ENCODE measurements around the gene IGFBP1. TPM values are rescaled to one million over a fixed set of nuclear protein-coding genes. Genes with fewer than 3 reads are reported as not detected.

Gene IGFBP1
- polyA plus RNA-seq, 1 donor from 2014 or later: not detected

DNA sequence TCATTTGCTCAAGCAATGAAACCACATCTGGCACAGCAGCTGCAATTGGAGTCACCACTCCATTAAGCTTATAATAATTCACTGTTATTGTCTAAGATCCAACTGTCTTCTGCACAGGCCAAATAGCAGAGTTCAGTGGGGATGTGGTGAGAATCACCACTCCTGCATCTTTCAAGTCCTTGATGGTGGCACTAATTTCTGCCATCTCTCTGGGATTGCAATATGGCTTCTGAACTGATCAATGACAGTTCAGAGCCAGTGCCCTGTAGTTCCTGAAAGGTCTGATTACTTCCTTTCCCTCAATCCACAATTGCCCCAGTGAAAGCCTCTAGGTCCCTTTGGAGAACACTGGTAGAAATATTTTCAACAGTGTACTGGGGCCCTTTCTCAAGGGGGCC lies 6.4 kb downstream of the IGFBP1 start:
- Histone ChIP-seq H3K9me3 (ENCODE audit: low read length) (no peaks in the 10 kb centered on the region), H3K4me2 (ENCODE audit: low read length) (no peak overlapping the region), H4K20me1 (ENCODE audit: insufficient read depth) (no peaks in the 10 kb centered on the region), H3F3A (ENCODE audit: insufficient read depth, low read length, poor library complexity, severe bottlenecking) (no peaks in the 10 kb centered on the region), H3K9me2 (ENCODE audit: insufficient read depth, low read length) (no peaks in the 10 kb centered on the region), H3K27me3 (ENCODE audit: insufficient read depth, low read depth, low read length) (peaks cover 3% of the 10 kb centered on the region), H3K27ac (ENCODE audit: low read length) (no peak overlapping the region), H3K9ac (ENCODE audit: low read length) (no peak overlapping the region), H3K36me3 (ENCODE audit: insufficient read depth, low read length) (no peaks in the 10 kb centered on the region), H2AFZ (ENCODE audit: low read depth, low read length) (no peak overlapping the region), H3K79me2 (replicated peaks; ENCODE audit: insufficient read depth, low read length) (no peaks in the 10 kb centered on the region), H3K4me3 (ENCODE audit: low read length) (no peak overlapping the region)
- no peak for TF ChIP-seq EZH2 (IDR thresholded peaks at IDR 0.05; ENCODE audit: borderline replicate concordance, insufficient read depth, low read length, poor library complexity, severe bottlenecking)

DNA sequence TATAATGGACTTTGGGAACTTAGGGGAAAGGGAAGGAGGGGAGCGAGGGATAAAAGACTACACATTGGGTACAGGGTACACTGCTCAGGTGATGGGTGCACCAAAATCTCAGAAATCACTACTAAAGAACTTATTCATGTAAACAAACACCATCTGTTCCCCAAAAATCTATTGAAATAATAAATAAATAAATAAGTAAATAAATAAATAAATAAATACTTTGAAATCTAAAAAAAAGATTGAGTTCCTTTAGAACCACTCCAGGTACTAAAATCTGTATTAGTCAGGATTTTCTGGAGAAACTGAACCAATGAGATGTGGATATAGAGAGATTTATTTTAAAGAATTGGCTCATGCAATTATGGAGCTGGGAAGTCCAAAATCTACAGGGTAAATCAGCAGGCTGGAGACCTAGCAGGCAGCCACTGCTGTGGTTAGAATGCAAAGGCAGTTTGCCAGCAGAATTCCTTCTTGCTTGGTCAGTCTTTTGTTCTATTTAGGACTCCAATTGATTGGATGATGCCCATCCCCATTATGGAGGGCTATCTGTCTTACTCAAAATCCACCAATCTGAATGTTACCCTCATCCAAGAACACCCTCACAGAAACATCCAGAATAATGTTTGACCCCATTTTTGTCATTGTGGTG lies 8.9 kb downstream of the IGFBP1 start:
- no peak overlapping the region for H3K4me3 ChIP-seq (ENCODE audit: low read length)
- H3K36me3 ChIP-seq (ENCODE audit: insufficient read depth, low read length): no peaks in the 10 kb centered on the region
- no peaks in the 10 kb centered on the region for H4K20me1 ChIP-seq (ENCODE audit: insufficient read depth)
- H3K79me2 ChIP-seq (replicated peaks; ENCODE audit: insufficient read depth, low read length): no peaks in the 10 kb centered on the region
- H3K4me2 ChIP-seq (ENCODE audit: low read length): no peak overlapping the region
- TF ChIP-seq, protein P1, sequence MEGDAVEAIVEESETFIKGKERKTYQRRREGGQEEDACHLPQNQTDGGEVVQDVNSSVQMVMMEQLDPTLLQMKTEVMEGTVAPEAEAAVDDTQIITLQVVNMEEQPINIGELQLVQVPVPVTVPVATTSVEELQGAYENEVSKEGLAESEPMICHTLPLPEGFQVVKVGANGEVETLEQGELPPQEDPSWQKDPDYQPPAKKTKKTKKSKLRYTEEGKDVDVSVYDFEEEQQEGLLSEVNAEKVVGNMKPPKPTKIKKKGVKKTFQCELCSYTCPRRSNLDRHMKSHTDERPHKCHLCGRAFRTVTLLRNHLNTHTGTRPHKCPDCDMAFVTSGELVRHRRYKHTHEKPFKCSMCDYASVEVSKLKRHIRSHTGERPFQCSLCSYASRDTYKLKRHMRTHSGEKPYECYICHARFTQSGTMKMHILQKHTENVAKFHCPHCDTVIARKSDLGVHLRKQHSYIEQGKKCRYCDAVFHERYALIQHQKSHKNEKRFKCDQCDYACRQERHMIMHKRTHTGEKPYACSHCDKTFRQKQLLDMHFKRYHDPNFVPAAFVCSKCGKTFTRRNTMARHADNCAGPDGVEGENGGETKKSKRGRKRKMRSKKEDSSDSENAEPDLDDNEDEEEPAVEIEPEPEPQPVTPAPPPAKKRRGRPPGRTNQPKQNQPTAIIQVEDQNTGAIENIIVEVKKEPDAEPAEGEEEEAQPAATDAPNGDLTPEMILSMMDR (IDR thresholded peaks at IDR 0.05; ENCODE audit: poor library complexity, severe bottlenecking): no peak
- TF ChIP-seq SMC3 (conservative IDR thresholded peaks at IDR 0.05; ENCODE audit: poor library complexity): no peak
- no peak for TF ChIP-seq MXI1 (conservative IDR thresholded peaks at IDR 0.05; ENCODE audit: poor library complexity, severe bottlenecking)
- TF ChIP-seq TAF1 (IDR thresholded peaks at IDR 0.05; ENCODE audit: low read depth): no peak
- TF ChIP-seq POLR2AphosphoS5 (IDR thresholded peaks at IDR 0.05): no peak
- TF ChIP-seq EP300 (conservative IDR thresholded peaks at IDR 0.05; ENCODE audit: poor library complexity, severe bottlenecking): no peak
- TF ChIP-seq, protein P2, sequence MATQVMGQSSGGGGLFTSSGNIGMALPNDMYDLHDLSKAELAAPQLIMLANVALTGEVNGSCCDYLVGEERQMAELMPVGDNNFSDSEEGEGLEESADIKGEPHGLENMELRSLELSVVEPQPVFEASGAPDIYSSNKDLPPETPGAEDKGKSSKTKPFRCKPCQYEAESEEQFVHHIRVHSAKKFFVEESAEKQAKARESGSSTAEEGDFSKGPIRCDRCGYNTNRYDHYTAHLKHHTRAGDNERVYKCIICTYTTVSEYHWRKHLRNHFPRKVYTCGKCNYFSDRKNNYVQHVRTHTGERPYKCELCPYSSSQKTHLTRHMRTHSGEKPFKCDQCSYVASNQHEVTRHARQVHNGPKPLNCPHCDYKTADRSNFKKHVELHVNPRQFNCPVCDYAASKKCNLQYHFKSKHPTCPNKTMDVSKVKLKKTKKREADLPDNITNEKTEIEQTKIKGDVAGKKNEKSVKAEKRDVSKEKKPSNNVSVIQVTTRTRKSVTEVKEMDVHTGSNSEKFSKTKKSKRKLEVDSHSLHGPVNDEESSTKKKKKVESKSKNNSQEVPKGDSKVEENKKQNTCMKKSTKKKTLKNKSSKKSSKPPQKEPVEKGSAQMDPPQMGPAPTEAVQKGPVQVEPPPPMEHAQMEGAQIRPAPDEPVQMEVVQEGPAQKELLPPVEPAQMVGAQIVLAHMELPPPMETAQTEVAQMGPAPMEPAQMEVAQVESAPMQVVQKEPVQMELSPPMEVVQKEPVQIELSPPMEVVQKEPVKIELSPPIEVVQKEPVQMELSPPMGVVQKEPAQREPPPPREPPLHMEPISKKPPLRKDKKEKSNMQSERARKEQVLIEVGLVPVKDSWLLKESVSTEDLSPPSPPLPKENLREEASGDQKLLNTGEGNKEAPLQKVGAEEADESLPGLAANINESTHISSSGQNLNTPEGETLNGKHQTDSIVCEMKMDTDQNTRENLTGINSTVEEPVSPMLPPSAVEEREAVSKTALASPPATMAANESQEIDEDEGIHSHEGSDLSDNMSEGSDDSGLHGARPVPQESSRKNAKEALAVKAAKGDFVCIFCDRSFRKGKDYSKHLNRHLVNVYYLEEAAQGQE (IDR thresholded peaks at IDR 0.05; ENCODE audit: borderline replicate concordance): no peak
- no peak for TF ChIP-seq RAD21 (conservative IDR thresholded peaks at IDR 0.05)
- TF ChIP-seq EZH2 (IDR thresholded peaks at IDR 0.05; ENCODE audit: borderline replicate concordance, insufficient read depth, low read length, poor library complexity, severe bottlenecking): no peak
- H3K9me3 ChIP-seq (ENCODE audit: low read length): no peaks in the 10 kb centered on the region
- H3F3A ChIP-seq (ENCODE audit: insufficient read depth, low read length, poor library complexity, severe bottlenecking): no peaks in the 10 kb centered on the region
- H3K9me2 ChIP-seq (ENCODE audit: insufficient read depth, low read length): no peaks in the 10 kb centered on the region
- no peaks in the 10 kb centered on the region for H3K27me3 ChIP-seq (ENCODE audit: insufficient read depth, low read depth, low read length)
- H2AFZ ChIP-seq (ENCODE audit: low read depth, low read length): no peak overlapping the region
- no peak overlapping the region for H3K9ac ChIP-seq (ENCODE audit: low read length)
- H3K27ac ChIP-seq (ENCODE audit: low read length): no peak overlapping the region

Data from neural cell (in vitro differentiated cells).